ENCODE data around the gene ADAMTS4. TPM values are rescaled to one million over a fixed set of nuclear protein-coding genes. Genes with fewer than 3 reads are reported as not detected.
A peak's percentile ranks its signal among the peaks of the same experiment; 100 is the strongest.
"Not testable (repeated sequence)": the region's sequence is repeated elsewhere in the genome, so short reads cannot be mapped to it uniquely, and the experiment has no call there.

The ADAMTS4 gene
- polyA plus RNA-seq, 6 donors from 2014 or later = 0.03 TPM; not detected in 5

GRCh38 chr1:161226759-161227158 is 27.9 kb upstream of the ADAMTS4 start:
- DNase-seq (no peak), ATAC-seq (ENCODE audit: low read depth in 2 of 2) (no peak)
- Mint-ChIP-seq H3K4me3 (peak overlapping the region; percentile 74 to 100 (median 98)), H3K27me3 (peaks cover 21 to 25% (median 25%) of the 10 kb centered on the region in 3 donors), H3K4me1 (peaks cover 15 to 37% (median 36%) of the 10 kb centered on the region in 3 donors), H3K9me3 (no peaks in the 10 kb centered on the region), H3K36me3 (peaks cover 0 to 6% of the 10 kb centered on the region in 2 donors), H3K27ac (peak overlapping the region in 2 of 6 donors; percentile 54 to 89)

- Mint-ChIP-seq H3K27ac (peak overlapping the region in 4 of 6 donors; percentile 85 to 99 (median 91)), H3K9me3 (no peaks in the 10 kb centered on the region), H3K27me3 (peaks cover 21 to 28% (median 28%) of the 10 kb centered on the region in 3 donors), H3K36me3 (peaks cover 0 to 6% of the 10 kb centered on the region in 2 donors), H3K4me1 (peaks cover 15 to 37% (median 36%) of the 10 kb centered on the region in 3 donors), H3K4me3 (peak overlapping the region; percentile 84 to 100 (median 100))
- no peak for ATAC-seq (ENCODE audit: low read depth in 2 of 2)
- no peak for DNase-seq
These were observed 27.5 kb upstream of the ADAMTS4 start for GRCh38 chr1:161226320-161226711.

GRCh38 chr1:161225534-161226319 is 26.9 kb upstream of the ADAMTS4 start, which contains the start of gene TOMM40L:
Gene TOMM40L (plus strand): TSS chr1:161226060. CDS start chr1:161226490, 430 bp downstream.
- no peaks in the 10 kb centered on the region for H3K9me3 Mint-ChIP-seq
- H3K36me3 Mint-ChIP-seq = peaks cover 0 to 6% of the 10 kb centered on the region in 2 donors
- peak; percentile 92 to 93 for ATAC-seq (ENCODE audit: low read depth in 2 of 2)
- peaks cover 15 to 37% (median 36%) of the 10 kb centered on the region in 3 donors for H3K4me1 Mint-ChIP-seq
- DNase-seq = peak; percentile 80
- peaks cover 22 to 34% (median 32%) of the 10 kb centered on the region in 3 donors for H3K27me3 Mint-ChIP-seq
- H3K27ac Mint-ChIP-seq = peak within 1 kb of the TSS; percentile 85 to 99 (median 94)
- H3K4me3 Mint-ChIP-seq = peak within 1 kb of the TSS; percentile 84 to 100 (median 100)

- Mint-ChIP-seq H3K27me3 (peaks cover 27 to 38% (median 37%) of the 10 kb centered on the region in 3 donors), H3K9me3 (no peaks in the 10 kb centered on the region), H3K27ac (peak overlapping the region in 4 of 6 donors; percentile 70 to 99 (median 86)), H3K4me3 (peak overlapping the region in 5 of 8 donors; percentile 7 to 100 (median 96)), H3K36me3 (peaks cover 0 to 6% of the 10 kb centered on the region in 2 donors), H3K4me1 (peaks cover 15 to 37% (median 36%) of the 10 kb centered on the region in 3 donors)
- DNase-seq (peak; percentile 13), ATAC-seq (ENCODE audit: low read depth in 2 of 2) (no peak)
These were observed 26.3 kb upstream of the ADAMTS4 start for GRCh38 chr1:161225178-161225533.

- not testable (repeated sequence) for ATAC-seq (ENCODE audit: low read depth in 2 of 2); H3K4me3 Mint-ChIP-seq; H3K36me3 Mint-ChIP-seq; H3K27ac Mint-ChIP-seq; H3K9me3 Mint-ChIP-seq; DNase-seq
- H3K27me3 Mint-ChIP-seq = peaks cover 31 to 43% (median 37%) of the 10 kb centered on the region in 3 donors
- H3K4me1 Mint-ChIP-seq = peaks cover 15 to 37% (median 36%) of the 10 kb centered on the region in 3 donors
These were observed 25.8 kb upstream of the ADAMTS4 start for GRCh38 chr1:161224695-161225087.

GRCh38 chr1:161223805-161224694 is 25.2 kb upstream of the ADAMTS4 start:
- Mint-ChIP-seq H3K9me3 (no peaks in the 10 kb centered on the region), H3K27me3 (peaks cover 37 to 49% (median 43%) of the 10 kb centered on the region in 3 donors), H3K4me3 (peak overlapping the region in 1 of 8 donors; percentile 40), H3K4me1 (peaks cover 15 to 37% (median 36%) of the 10 kb centered on the region in 3 donors), H3K27ac (peak overlapping the region in 3 of 6 donors; percentile 60 to 82 (median 61)), H3K36me3 (peaks cover 0 to 6% of the 10 kb centered on the region in 2 donors)
- ATAC-seq (ENCODE audit: low read depth in 2 of 2) (no peak), DNase-seq (no peak)

- no peaks in the 10 kb centered on the region for H3K36me3 Mint-ChIP-seq
- H3K27ac Mint-ChIP-seq = no peak overlapping the region
- H3K9me3 Mint-ChIP-seq = no peaks in the 10 kb centered on the region
- peak overlapping the region in 1 of 8 donors; percentile 42 for H3K4me3 Mint-ChIP-seq
- peaks cover 15 to 44% (median 38%) of the 10 kb centered on the region in 3 donors for H3K4me1 Mint-ChIP-seq
- DNase-seq (no peak), ATAC-seq (ENCODE audit: low read depth in 2 of 2) (no peak)
- peaks cover 44 to 56% (median 51%) of the 10 kb centered on the region in 3 donors for H3K27me3 Mint-ChIP-seq
These were observed 23.5 kb upstream of the ADAMTS4 start for GRCh38 chr1:161222175-161223019.

- Mint-ChIP-seq H3K4me1 (peaks cover 17 to 30% (median 25%) of the 10 kb centered on the region in 3 donors), H3K27me3 (peaks cover 50 to 59% (median 55%) of the 10 kb centered on the region in 3 donors), H3K9me3 (no peaks in the 10 kb centered on the region), H3K36me3 (peaks cover 0 to 3% of the 10 kb centered on the region in 2 donors), H3K4me3 (no peak overlapping the region), H3K27ac (no peak overlapping the region)
- no peak for DNase-seq
- no peak for ATAC-seq (ENCODE audit: low read depth in 2 of 2)
These were observed 21.1 kb upstream of the ADAMTS4 start for GRCh38 chr1:161220002-161220401.

- Mint-ChIP-seq H3K4me3 (no peak overlapping the region), H3K27ac (no peak overlapping the region), H3K9me3 (no peaks in the 10 kb centered on the region), H3K36me3 (peaks cover 0 to 10% of the 10 kb centered on the region in 2 donors), H3K27me3 (peaks cover 53 to 67% (median 60%) of the 10 kb centered on the region in 3 donors), H3K4me1 (peaks cover 19 to 33% (median 32%) of the 10 kb centered on the region in 3 donors)
- ATAC-seq (ENCODE audit: low read depth in 2 of 2) = no peak
- DNase-seq = no peak
These were observed 20.4 kb upstream of the ADAMTS4 start for GRCh38 chr1:161219078-161219892.

- Mint-ChIP-seq H3K4me3 (peak overlapping the region in 1 of 8 donors; percentile 60), H3K9me3 (no peaks in the 10 kb centered on the region), H3K4me1 (peaks cover 19 to 34% (median 28%) of the 10 kb centered on the region in 3 donors), H3K27me3 (peaks cover 53 to 61% (median 55%) of the 10 kb centered on the region in 3 donors), H3K36me3 (peaks cover 8 to 18% of the 10 kb centered on the region in 2 donors), H3K27ac (no peak overlapping the region)
- ATAC-seq (ENCODE audit: low read depth in 2 of 2) = no peak
- no peak for DNase-seq
These were observed 19.6 kb upstream of the ADAMTS4 start for GRCh38 chr1:161218301-161219077.

- Mint-ChIP-seq H3K27me3 (peaks cover 46 to 55% (median 54%) of the 10 kb centered on the region in 3 donors), H3K9me3 (no peaks in the 10 kb centered on the region), H3K36me3 (peaks cover 13 to 25% of the 10 kb centered on the region in 2 donors), H3K4me1 (peaks cover 19 to 34% (median 26%) of the 10 kb centered on the region in 3 donors), H3K4me3 (peak overlapping the region in 1 of 8 donors; percentile 6), H3K27ac (peak overlapping the region in 3 of 6 donors; percentile 9 to 65 (median 62))
- DNase-seq (no peak), ATAC-seq (ENCODE audit: low read depth in 2 of 2) (no peak)
These were observed 19.0 kb upstream of the ADAMTS4 start for GRCh38 chr1:161217831-161218230.
